Measurements from ENCODE around the gene SIRT7.

- TF ChIP-seq POLR2A (IDR thresholded peaks at IDR 0.05) = no peak
- TF ChIP-seq, protein P1, sequence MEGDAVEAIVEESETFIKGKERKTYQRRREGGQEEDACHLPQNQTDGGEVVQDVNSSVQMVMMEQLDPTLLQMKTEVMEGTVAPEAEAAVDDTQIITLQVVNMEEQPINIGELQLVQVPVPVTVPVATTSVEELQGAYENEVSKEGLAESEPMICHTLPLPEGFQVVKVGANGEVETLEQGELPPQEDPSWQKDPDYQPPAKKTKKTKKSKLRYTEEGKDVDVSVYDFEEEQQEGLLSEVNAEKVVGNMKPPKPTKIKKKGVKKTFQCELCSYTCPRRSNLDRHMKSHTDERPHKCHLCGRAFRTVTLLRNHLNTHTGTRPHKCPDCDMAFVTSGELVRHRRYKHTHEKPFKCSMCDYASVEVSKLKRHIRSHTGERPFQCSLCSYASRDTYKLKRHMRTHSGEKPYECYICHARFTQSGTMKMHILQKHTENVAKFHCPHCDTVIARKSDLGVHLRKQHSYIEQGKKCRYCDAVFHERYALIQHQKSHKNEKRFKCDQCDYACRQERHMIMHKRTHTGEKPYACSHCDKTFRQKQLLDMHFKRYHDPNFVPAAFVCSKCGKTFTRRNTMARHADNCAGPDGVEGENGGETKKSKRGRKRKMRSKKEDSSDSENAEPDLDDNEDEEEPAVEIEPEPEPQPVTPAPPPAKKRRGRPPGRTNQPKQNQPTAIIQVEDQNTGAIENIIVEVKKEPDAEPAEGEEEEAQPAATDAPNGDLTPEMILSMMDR (IDR thresholded peaks at IDR 0.05) = no peak
- TF ChIP-seq EP300 (IDR thresholded peaks at IDR 0.05) = no peak
Observed at GRCh38 chr17:81884520-81884919, 33.5 kb downstream of the SIRT7 start.

All from ovary (tissue), 3 donors.